ENCODE results near the gene KIFC3.
A peak's percentile ranks its signal among the peaks of the same experiment; 100 is the strongest.
"Not testable (repeated sequence)": the region's sequence is repeated elsewhere in the genome, so short reads cannot be mapped to it uniquely, and the experiment has no call there.

KIFC3 gene

DNA sequence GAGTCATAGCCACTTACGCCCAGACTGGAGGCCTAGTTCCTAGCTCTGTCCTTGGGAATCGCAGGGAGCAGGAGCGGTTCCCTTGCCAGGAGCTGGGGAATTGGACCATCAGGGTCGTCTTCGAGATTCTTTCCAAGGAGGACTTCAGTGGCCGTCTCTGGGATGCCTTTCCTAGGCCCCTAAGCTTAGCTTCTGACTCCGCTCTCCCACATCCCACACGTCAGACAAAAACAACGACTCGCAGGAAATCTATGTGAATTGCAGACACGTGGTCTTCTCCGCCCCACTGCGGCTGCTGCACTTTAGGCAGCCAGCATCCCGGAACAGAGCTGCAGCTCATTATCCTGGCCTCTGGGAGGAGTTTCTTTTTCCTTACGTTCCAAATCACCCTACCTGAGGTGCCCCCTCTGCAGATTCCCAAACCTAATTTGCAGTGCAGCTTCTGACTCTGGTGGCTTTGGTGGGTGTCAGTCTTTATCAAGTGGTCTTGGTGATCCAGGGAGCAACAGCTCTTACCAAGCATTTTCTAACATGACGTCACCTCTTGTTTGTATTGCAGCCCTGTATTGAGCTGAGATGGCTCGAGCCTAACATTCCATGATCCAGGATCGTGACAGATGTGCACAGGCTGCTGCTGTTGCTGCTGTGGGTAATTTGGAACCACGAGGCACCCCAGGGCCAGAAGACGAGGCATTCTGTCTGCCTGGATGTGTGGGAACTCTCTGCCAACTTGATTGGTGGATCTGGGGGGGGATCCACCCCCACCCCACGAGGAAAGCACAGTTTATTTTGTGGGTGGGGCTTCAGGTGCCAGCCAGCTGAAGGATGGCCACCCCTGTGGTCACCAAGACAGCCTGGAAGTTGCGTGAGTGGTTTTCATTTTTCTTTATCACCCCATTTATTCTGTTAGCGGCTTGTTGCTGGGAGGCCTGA lies 65.6 kb downstream of the KIFC3 start:
- DNase-seq: peak; percentile 93

DNA sequence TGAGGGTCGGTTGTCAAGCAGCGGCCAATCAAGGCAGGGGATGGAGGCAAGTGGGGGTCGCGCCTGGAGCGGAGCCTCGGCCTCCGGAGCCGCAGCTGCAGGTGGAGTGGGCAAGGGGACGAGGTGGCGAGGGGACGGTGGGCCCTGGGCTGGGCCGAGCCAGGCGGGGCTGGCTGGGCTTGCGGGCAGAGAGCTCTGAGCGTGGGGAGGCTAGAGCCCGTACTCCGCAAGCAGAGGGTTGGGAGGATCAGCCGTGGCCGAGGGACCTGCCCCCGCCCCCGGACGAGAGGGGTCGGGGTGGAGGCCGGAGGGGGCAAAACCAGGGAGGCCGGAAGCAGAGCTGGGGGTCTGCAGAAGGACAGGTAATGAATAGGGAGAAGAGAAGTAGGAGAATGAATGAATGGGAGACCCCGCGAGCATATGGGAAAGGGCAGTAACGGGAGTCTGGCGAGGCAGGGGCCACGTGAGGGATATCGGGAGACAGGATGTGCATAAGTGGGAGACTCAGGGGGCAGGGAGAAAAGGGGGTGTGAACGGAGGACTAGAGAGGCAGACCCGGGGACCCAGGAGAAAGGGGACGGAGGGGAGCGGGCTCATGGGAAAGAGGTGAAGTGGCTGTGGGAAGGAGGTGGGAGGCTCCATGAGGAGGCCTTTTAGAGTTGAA lies 66.4 kb downstream of the KIFC3 start, which contains the start of gene KATNB1:
KATNB1 (plus strand) TSS at position 16 of the 664 bp plus-strand sequence. CDS start 1,474 bp downstream, outside the sequence.
- peak; percentile 84 for DNase-seq

- DNase-seq: peak; percentile 100
Observed at GRCh38 chr16:57734925-57735754, 67.2 kb downstream of the KIFC3 start.

GRCh38 chr16:57734308-57734924 lies 67.9 kb downstream of the KIFC3 start:
- no peak for DNase-seq

DNA sequence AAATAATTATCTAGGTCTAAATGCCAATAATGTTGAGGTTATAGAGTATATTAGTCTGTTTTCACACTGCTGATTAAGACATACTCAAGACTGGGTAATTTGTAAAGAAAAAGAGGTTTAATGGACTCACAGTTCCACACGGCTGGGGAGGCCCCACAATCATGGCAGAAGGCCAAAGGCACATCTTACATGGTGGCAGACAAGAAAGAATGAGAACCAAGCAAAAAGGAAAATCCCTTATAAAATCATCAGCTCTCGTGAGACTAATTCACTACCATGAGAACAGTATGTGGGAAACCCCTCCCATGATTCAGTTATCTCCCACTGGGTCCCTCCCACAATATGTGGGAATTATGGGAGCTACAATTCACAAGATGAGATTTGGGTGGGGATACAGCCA lies 69.6 kb downstream of the KIFC3 start:
- DNase-seq: no peak

DNA sequence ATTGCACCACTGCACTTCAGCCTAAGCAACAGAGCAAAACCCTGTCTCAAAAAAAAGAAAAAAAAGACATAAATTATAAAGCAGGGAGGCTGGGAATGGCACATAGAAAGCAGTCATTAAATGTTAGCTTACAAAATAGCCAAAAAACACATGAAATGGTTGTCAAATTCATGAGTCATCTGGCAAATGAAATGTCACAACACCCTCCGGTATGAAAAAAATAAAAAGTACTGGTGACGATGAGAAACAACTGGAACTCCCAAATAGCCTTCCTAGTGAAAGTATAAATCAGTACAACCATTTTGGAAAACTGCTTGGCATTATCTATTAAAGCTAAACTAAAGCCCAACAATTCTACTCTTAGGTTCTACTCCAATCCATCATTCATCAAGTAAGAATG lies 70.3 kb downstream of the KIFC3 start:
- no peak for DNase-seq

DNA sequence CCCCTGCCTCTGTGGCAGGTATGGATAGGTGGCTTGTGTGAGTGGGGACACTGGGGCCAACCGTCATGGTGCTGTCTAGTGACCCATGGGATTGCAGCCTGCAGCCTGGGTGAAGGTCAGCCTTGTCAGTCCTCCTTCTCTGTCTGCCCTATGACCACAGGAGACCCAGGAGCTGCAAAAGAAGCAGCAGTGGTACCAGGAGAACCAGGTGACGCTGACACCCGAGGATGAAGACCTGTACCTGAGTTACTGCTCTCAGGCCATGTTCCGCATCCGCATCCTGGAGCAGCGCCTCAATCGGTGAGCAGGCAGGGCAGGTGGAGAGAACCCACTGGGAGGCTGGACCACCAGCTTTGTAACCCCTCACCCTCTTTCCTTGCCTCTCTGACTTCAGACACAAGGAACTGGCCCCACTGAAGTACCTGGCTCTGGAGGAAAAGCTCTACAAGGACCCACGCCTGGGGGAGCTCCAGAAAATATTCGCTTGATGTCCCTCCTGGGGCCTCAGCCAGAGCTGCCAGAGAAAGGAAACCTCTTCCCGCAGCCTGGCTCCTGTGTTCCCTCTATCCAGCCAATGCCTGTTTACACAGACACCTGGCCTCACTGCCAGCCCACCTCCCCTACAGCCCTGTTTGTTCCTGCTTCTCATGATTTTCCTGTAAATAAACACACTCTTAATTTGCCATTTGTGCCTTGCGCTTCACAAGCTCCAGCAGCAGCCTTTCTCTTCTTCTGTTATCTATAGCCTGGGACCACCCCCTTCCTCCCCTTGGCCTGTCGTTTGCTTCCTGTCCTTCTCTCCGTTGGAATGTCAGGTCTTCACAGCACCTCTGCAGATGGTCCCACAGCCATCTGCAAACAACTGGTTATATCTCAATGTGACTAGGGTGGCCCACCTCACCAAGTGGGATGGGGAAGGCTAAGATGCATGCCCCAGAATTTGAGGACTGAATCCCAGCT lies 71.2 kb downstream of the KIFC3 start:
- no peak for DNase-seq

DNA sequence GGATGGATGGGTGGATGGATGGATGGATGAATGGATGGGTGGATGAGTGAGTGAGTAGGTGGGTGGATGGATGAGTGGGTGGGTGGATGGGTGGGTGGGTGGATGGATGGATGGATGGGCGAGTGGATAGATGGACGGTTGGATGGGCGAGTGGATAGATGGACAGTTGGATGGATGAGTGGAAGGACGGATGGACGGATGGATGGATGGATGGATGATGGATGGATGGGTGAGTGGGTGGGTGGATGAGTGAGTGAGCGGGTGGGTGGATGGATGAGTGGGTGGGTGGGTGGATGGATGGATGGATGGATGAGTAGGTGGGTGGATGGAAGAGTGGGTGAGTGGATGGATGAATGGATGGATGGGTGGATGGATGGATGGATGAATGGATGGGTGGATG lies 72.4 kb downstream of the KIFC3 start:
- DNase-seq: not testable (repeated sequence)

- DNase-seq: no peak
Observed at GRCh38 chr16:57729182-57729484, 73.2 kb downstream of the KIFC3 start.

DNA sequence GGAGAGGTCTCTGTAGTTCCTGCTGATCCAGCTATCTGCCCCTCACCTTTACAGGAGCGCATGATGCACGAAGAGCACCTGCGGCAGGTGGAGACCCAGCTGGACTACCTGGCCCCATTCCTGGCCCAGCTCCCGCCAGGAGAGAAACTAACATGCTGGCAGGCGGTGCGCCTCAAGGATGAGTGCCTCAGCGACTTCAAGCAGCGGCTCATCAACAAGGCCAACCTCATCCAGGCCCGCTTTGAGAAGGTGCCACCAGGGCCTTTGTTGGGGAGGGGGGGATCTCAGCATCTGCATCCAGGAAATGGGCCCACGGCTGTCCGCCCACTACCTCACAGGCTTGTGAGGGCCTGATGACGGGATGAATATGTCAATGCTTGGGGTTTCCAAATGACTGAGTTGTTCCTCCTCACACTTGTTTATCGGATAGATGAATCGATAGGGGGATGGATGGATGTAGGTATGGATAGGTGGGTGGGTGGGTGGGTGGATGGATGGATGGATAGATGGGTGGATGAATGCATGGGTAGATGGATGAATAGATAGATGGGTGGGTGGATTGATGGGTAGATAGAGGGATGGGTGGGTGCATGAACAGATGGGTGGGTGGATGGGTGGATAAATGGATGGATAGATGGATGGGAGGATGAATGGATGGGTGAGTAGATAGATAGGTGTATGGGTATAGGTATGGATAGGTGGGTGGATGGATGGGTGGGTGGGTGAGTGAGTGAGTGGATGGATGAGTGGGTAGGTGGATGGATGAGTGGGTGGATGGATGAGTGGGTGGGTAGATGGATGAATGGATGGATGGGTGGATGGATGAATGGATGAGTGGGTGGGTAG lies 73.7 kb downstream of the KIFC3 start:
- DNase-seq: peak; percentile 16

GRCh38 chr16:57727610-57728009 lies 74.7 kb downstream of the KIFC3 start:
- no peak for DNase-seq

- DNase-seq: no peak
Observed at GRCh38 chr16:57726433-57726947, 75.8 kb downstream of the KIFC3 start.

GRCh38 chr16:57725976-57726375 lies 76.3 kb downstream of the KIFC3 start:
- DNase-seq: no peak

- peak; percentile 14 for DNase-seq
Observed at GRCh38 chr16:57725554-57725953, 76.7 kb downstream of the KIFC3 start.

GRCh38 chr16:57725151-57725550 lies 77.1 kb downstream of the KIFC3 start:
- DNase-seq: no peak

DNA sequence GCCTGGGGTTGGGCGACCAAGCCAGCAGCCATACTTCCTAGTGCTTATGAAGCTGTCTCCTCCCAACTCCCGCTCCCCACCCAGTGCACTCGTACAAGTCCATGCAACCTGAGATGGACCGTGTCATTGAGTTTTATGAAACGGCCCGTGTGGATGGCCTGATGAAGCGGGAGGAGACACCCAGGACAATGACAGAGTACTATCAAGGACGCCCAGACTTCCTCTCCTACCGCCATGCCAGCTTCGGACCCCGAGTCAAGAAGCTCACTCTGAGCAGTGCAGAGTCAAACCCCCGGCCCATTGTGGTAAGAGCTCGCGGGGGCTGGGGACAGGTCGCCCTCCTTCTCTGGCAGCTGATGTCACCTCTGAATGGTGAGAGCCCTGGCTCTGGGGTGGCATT lies 77.8 kb downstream of the KIFC3 start:
- DNase-seq: no peak

- peak; percentile 17 for DNase-seq
Observed at GRCh38 chr16:57723170-57723569, 79.1 kb downstream of the KIFC3 start.

GRCh38 chr16:57722651-57723050 lies 79.6 kb downstream of the KIFC3 start:
- no peak for DNase-seq

GRCh38 chr16:57722210-57722499 lies 80.1 kb downstream of the KIFC3 start:
- DNase-seq: no peak

DNA sequence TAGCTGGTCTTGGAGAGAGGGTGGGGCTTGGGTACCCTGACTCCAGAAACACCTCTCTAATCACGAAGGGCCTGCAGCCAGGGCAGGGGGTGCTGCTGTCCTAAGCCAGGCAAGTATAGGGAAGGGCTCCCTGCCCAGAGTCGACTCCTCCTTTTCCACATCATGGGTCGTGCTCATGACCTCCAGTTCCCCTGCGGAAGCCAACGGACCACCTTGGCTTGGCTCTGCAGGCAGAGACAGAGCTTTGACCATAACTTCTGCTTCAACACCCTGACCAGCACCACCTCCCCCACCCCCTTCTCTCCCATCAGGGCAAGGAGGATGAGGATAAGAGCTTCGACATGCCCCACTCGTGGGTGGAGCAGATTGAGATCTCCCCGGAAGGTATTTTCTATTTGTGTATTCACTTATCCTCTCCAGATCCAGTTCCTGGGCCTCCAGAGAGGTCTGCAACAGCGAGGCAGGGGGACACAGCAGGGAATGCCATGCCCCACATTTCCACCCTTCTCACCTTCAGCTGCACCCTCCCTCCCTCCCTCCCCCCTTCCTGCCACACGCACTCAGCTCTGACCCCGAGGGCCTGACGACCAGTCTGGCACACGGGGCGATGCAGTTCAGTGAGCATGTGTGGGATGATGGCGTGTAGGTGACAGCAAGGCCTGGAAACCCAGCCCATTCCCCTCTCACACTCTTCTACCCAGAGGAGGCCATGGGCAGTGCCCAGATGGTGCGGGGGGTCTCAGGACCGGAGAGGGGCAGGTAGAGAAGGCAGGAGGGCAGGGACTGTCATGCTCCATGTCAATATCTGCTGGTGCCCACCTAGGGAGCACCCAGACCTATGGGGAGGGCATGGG lies 80.7 kb downstream of the KIFC3 start:
- no peak for DNase-seq
